HG02798 (cell line): ENCODE data around the gene RASIP1.

Source experiments
- ATAC-seq: cut with Tn5 transposase; IDR thresholded peaks from one replicate; pipeline ENCODE4 v1.9.1; 2021; ENCODE audit warnings: mild to moderate bottlenecking; ENCODE audit not compliant: unreplicated experiment, poor library complexity

Gene RASIP1

DNA sequence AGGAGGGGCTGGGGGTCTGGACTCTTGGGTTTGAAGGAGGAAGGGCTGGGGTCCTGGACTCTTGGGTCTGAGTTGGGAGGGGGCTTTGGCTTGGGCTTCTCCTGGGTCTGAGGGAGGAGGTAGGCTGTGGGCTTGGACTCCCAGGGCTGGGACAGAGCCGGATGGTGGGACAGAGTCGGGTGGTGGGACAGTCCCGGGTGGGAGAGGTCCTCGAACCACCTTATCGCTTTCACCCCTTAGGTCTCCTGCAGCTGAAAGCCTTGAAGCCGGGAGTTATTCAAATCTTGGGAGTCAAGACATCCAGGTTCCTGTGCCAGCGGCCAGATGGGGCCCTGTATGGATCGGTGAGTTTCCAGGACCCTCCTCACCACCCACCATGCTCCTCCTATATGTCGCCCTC is 16.3 kb upstream of the RASIP1 start:
- no peak for ATAC-seq

DNA sequence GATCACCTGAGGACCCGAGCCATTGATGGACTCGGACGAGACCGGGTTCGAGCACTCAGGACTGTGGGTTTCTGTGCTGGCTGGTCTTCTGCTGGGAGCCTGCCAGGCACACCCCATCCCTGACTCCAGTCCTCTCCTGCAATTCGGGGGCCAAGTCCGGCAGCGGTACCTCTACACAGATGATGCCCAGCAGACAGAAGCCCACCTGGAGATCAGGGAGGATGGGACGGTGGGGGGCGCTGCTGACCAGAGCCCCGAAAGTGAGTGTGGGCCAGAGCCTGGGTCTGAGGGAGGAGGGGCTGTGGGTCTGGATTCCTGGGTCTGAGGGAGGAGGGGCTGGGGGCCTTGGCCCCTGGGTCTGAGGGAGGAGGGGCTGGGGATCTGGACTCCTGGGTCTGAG is 15.8 kb upstream of the RASIP1 start:
- no peak for ATAC-seq

DNA sequence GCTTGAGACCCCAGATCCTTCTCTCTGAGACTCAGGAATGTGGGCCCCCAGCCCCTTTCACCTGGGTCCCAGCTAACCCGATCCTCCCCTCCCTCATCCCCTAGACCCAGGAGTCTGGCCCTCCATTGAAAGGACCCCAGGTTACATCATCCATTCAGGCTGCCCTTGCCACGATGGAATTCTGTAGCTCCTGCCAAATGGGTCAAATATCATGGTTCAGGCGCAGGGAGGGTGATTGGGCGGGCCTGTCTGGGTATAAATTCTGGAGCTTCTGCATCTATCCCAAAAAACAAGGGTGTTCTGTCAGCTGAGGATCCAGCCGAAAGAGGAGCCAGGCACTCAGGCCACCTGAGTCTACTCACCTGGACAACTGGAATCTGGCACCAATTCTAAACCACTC is 15.4 kb upstream of the RASIP1 start:
- ATAC-seq: no peak

DNA sequence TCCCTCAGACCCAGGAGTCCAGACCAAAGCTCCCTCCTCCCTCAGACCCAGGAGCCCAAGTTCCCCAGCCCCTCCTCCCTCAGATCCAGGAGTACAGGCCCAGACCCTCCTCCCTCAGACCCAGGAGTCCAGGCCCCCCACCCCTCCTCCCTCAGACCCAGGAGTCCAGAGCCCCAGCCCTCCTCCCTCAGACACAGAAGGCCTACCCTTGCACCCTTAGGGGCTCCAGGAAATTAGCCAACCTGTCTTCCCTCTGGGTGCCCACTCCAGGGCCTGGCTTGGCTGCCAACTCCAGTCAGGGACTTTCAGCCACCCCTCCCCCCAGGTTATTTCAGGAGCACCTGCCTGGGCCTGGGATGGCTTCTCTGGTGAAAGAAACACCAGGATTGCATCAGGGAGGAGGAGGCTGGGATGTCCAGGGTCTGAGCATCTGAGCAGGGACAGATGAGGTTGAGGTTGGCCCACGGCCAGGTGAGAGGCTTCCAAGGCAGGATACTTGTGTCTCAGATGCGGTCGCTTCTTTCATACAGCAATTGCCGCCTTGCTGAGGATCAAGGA is 14.8 kb upstream of the RASIP1 start, which contains the start of gene FGF21:
Gene FGF21 (plus strand): TSS at position 441 of the 558 bp plus-strand sequence. CDS start 713 bp downstream, outside the sequence.
- no peak for ATAC-seq

DNA sequence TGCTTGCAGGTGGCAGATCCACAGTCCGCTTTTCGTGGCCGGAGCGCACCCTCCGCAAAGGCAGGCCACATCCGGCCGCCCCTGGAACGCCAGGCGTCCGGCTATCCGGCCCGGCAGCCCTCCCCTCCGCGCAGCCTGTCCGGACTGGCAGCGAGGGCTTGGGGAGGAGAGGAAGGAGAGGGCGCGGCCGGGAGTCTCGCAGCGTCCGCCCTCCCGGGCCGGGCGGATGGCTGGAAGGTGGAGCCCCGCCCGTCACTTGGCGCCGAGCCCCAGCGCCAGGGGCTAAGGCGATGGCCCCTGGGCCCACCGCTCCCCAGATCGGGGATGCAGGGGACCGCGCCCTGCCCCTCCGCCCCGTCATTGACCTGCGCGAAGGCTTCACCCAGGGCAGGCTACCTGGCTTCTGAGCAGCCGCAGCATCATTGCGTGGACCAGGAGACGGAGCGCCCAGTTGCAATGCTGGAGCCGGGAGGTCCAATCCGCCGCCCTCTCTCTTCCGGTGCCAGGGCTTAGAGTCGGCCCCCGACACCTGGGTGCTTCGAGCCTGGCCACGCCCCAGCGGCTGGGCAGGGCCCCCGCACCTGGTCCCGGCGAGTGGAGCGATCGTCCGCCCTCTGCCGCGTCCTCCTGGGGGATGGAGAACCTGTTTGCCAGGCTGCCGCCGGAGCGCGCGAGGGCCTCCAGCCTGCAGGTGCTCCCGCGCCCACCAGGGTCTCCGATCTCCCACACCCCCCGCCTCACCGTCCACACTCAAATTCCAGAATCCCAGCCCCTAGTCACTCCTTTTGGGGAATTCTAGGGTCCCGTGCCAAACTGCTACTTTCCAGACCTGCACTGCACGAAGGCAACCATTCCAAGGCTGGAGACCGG is 12.3 kb upstream of the RASIP1 start, which contains the start of gene FUT1:
Gene FUT1 (minus strand): TSS at position 146 of the 870 bp plus-strand sequence. CDS start 1,360 bp downstream, outside the sequence.
- no peak for ATAC-seq

DNA sequence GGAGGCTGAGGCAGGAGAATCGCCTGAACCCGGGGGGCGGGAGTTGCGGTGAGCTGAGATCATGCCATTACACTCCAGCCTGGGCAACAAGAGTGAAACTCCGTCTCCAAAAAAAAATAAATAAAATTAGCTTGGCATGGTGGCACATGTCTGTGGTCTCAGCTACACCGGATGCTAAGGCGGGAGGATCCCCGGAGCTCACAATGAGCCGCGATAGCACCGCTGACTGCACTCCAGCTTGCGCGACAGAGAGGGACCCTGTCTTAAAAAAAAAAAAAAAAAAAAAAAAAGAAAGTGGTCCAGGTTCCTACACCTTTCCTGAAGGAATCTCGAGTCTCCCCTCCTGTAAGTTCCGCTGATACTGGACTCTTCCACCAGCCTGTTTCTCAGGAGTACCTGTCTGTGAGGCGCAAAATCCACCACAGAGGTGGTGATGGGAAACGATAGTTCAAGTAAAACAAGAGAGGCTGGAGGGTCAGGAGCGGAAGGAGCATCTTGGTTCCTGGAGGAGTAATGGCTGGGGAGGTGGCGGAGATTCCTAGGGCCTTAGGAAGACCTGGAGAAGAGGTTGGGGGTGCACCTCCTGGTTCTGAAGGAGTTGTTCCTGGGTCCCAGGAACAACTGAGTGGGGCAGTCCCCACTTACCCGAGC is 11.6 kb upstream of the RASIP1 start:
- ATAC-seq: no peak

DNA sequence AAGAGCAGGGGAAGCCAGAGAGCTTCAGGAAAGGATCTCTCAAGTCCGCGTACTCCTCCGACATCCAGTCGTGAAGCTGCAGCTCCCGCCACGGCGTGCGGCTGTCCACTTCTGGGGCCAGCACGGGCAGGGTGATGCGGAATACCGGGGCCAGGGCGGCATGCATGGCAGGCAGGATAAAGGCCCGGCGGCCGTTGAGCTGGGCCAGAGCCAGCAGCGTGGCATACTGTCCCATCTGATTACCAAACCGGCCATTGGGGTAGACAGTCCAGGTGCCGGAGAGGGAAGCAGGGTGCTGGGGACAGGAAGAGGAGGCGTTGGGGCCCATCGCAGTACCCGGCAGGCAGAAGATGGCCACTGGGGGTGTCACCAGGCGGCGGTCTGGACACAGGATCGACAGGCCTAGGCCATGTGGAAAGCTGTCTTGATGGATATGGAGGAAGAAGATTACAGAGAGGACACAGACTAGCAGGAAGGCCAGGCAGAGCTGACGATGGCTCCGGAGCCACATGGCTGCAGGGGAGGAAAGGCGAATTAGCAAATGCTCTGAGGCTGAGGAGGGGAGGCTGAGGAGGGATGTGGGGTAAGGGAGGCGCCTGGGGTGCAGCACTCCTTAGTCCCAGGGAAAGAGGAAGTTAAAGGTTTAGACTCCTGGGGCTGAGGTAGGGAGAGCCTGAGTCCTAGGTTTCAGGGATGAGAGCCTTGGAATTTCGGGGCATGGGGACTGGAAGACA is 10.5 kb upstream of the RASIP1 start:
- ATAC-seq: no peak

DNA sequence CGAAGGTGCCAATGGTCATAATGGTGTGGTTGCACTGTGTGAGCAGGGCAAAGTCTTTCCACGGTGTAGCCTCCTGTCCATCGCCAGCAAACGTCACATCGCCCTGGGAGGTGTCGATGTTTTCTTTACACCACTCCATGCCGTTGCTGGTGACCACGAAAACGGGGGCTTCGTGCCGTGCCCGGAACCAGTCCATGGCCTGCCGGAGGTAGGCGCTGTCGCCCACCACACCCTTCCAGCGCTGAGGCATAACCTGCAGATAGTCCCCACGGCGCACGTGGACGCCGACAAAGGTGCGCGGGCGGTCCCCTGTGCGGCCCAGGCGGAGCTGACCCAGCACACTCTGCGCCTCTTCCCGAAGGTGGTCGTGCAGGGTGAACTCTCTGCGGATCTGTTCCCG is 9.9 kb upstream of the RASIP1 start:
- ATAC-seq: no peak

DNA sequence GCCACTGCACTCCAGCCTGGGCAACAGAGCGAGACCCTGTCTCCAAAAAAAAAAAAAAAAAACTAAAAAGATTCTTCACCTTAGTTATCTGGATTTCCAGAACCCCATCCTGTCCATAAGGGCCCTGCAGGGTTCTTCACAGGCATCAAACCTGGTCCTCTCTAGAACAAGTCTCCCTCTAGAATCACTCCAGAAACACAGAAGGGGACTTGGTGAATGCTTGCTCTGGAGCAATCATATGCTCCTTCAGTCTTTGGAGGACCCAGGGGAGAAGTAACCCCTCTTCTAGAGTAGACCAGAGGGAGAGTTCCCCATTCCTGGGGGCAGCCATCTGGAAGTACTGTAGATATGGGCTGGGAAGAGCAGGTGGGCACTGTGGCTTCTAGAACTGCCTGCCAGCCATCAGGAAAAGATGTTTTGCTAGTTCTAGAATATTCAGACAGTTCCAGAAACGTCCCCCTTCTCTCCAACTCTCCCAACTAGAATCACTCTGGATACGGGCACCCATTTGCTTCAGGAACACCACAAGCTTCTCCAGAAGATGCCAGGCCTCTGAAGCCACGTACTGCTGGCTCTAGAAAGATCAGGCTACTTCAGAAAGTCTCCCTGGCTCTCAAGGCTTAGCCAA is 9.3 kb upstream of the RASIP1 start:
- ATAC-seq: no peak

DNA sequence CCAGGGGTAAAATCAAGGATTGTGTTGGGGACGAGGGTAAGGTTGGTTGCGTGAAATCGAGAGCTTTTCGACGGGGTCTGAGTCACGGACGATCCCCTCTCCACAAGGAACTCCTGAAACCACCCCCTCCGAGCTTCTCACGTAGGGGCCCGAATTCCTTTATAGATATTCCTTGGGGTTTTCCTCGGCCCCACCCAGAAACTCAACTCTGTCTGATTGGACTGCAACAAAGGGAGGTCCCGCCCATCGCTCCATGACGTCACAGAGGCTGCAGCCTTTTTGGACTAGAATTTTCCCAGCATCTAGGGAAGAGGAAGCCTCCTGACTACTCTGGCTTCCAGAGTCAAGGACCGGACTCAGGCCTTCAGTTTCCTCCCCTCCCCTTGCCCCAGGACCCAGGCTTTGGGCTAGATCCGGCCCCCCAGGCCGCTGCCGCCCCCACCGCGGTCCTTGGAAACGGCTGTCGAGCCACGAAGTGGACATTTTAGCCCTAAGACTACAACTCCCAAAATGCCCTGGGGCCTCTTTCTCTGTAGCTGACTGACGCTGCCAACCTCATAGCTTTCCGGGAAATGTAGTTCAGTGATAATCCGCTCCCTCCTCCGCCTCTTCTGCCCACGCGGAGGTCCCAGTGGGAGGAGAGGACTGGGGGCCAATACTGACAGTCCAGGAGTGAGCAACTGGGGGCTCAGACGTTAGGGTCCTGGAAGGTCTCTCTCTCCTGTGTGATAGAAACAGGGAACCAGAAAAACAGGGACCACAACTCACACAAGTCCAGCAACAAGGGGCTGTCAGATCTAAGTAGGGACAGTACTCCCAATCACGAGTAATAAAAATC is 6.5 kb upstream of the RASIP1 start, which contains the start of gene IZUMO1:
Gene IZUMO1 (minus strand): TSS at position 172 of the 838 bp plus-strand sequence. CDS start 1,050 bp downstream, outside the sequence.
- no peak for ATAC-seq

DNA sequence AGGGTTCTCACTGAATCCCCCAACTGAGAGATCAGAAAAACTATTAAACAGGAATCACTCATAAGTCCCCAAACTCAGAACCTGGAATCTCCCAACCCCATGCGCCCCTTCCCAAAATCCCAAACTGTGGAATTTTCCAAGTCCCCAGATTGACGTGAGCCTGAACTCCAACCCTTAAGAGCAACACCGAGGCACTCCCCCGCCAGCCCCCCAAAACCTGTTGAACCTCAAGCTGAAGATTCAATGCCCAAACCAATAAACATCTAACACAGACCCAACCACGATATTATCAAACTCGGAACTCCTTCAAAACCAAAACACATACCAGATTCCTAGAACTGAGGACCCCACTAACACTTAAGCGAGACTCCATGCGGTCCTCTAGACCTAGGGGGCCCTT is 5.7 kb upstream of the RASIP1 start:
- no peak for ATAC-seq

DNA sequence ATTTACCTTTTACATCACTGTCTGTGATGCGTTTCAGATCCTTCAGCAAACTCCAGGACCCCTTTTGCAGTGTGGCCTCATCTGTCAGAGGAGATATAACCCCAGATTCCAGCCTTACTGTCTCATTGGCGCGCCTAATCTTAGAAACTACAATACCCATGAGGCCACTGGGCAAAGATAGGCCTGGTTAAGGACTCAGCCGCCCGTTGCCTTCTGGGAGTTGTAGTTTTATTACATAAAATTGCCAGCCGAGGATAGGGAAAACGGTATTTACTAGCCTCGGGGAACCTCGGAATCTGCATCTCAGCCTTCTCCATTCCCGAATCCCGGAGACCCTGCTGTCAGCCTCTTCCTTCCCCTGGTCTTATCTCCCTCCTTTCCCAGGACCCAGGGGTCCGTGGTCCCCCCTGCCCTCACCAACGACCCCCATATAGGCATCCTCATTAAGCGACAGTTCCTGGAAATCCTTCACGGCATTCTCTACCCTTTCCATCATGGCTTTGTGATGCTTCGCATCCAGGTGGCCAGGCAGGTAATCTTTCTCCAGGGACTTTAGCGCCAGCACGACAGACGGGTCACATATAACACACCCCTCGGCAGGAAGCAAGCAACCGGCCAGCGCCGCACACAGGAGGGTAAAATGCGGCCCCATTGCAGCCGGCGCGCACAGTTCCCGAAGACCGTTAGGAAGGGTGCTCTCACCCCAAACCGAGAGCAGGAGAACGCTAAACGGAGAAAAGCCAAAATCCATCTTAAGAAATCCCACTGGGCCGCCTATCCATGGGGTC is 5.0 kb upstream of the RASIP1 start:
- no peak for ATAC-seq

DNA sequence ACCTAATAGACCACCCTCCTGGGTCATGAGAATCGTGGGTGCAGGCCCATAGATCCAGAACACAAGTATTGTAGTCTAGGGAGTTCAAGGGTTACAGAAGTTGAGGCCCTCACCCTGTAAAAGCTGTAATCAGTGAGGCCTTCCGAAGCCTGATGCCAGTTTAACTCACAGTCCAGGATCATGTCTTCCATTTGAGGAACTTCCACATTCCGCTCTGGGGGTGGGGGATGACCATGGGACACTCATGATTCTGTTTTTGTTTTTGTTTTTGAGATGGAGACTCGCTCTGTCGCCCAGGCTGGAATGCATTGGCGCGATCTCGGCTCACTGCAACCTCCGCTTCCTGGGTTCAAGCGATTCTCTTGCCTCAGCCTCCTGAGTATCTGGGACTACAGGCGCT is 1.7 kb upstream of the RASIP1 start:
- ATAC-seq: no peak

DNA sequence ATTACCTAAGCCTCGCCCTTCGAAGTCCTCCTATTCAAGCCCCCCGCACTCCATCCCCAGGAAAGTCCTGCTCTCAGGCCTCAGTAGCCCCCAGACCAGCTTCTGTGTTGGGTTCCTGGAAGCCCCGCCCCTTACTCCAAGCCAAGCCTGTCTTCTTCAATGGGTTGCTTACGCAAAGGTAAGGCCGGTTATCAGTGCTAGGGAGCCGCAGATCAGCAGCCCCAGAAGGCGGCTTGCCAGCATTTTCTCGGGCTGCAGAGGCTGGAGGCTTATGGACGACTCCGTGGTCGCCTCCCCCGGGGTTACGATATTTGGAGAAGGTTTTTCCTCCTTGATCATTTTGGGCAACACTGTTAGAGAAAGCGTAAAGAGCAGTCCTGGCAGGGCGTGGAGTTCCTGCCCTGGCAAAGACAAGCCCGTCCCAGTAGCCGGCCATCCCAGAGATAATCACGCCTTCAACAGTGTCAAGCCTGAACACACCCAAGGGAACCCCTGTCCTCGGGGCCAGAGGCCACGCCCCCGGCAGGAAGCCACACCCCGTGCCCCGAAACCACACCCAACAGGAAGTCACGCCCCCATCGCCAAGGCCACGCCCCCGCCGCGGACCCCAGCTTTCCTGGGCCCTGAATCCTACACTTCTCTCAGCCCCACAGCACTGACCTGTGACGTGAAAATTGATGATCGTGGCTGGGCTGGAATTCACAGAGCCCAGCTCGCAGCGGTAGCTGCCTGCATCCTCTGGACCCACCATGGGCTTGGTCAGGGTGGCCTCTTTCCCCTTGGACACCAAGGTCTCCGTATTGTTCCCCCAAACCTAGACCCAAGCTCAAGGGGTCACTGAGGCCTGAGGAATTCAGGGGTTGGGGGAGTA is 954 bp upstream of the RASIP1 start:
- ATAC-seq: no peak

DNA sequence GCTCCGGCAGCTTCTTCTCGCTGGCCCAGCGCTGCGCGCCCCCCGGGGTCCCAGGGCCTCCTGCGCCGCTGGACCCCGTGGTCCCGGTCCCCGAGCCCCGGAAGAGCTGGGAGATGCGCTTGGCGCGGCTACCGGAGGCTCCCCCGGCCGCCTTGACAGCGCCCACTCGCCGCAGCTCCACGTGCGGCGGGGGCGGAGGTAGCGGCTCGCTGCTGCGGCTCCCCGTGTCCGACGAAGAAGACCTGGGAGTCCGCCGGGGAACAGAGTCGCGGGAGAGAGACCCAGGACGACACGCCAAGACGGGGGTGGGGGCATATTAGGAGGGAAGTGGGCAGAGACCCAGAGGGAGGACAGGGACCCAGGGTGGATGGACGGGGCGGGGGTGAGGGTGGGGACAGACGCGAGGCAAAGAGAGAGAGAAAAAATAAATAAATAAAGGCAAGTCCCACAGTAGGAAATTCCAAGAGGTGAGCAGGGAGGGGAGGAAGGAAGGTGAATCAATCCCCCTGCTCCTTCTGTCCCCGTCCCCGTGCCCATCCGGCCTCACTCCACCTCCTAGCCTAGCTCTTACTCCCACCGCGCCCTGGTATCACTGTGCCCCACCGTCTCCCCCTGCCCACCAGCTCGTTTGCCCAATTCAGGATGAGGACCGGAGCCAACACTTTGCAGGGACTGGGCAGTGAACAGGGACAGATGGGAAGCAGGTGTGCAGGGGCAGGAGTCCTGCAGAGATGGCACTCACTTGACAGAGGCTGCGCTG is 826 bp downstream of the RASIP1 start:
- ATAC-seq: peak; percentile 5

DNA sequence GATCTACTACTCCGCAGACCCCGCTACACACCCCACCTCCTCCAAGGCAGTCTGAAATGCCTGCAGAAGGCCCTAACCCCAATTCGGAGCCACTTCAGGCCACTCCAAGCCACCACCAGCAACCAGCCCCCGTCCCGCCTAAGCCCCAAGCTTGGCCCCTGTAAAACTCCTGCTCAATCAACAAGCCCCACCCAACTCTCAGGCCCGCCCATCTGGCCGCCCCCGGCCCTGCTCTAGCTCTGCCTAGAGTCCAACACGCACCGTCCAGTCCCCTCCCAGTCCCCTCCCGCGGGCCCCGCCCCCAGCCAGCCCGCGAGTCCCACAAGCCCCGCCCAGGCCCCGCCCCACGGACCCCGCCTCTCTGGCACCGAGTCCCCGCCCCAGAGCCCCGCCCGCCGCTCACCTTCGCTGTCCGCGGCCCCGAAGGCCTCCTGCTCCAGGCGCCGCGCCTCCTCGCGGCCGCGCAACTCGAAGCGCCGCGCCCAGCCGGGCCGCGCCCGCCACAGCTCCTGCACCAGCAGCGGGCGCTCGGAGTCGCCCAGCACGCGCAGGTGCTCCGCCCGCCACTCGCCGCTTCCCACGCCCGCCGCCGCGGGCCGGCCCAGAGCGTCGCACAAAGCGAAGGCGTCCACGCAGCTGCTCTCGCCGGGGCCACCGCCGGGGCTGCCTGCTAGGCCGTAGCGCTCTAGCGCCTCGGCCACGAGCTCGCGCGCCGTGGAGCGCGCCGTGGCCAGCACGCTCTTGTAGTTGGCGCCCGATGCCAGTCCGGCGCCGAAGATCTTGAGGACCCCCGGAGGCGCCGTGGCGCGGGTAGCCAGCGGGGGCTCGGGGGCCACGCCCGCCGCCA is 1.6 kb downstream of the RASIP1 start:
- peak; percentile 92 for ATAC-seq
